Smooth muscle cell (in vitro differentiated cells): ENCODE results near the gene NPTN. TPM values are rescaled to one million over a fixed set of nuclear protein-coding genes. Genes with fewer than 3 reads are reported as not detected.

Source experiments
- DNase-seq: peaks from one replicate; lab custom pipeline; 2025; ENCODE audit not compliant: unreplicated experiment; lab: John Stamatoyannopoulos, UW
- H2AFZ ChIP-seq: fragments of 200-600 bp; sonication (generic); 2 replicates; pipeline ENCODE4 v1.6.0; 2016; ENCODE audit warnings: antibody characterized with exemption, low read depth, mild to moderate bottlenecking
- H3F3A ChIP-seq: fragments of 200-600 bp; sonication (generic); 2 replicates; pipeline ENCODE4 v1.6.0; 2017; ENCODE audit warnings: antibody characterized with exemption, low read depth
- H3K27ac ChIP-seq: fragments of 200-600 bp; sonication (generic); 2 replicates; pipeline ENCODE4 v1.5.1; 2016; ENCODE audit warnings: low read depth, mild to moderate bottlenecking
- H3K27me3 ChIP-seq: fragments of 200-600 bp; sonication (generic); 2 replicates; pipeline ENCODE4 v1.6.1; 2016; ENCODE audit warnings: low read depth, mild to moderate bottlenecking
- H3K36me3 ChIP-seq: fragments of 200-600 bp; sonication (generic); 2 replicates; pipeline ENCODE4 v1.5.1; 2016; ENCODE audit warnings: low read depth
- H3K4me1 ChIP-seq: fragments of 200-600 bp; sonication (generic); 2 replicates; pipeline ENCODE4 v1.5.1; 2016; ENCODE audit warnings: low read depth
- H3K4me2 ChIP-seq: fragments of 200-600 bp; sonication (generic); 2 replicates; pipeline ENCODE4 v1.6.0; 2016; ENCODE audit warnings: mild to moderate bottlenecking
- H3K4me3 ChIP-seq: fragments of 200-600 bp; sonication (generic); 2 replicates; pipeline ENCODE4 v1.5.1; 2016; ENCODE audit warnings: mild to moderate bottlenecking
- H3K79me2 ChIP-seq: fragments of 200-600 bp; sonication (generic); 2 replicates; pipeline ENCODE4 v1.6.0; 2016; ENCODE audit warnings: low read depth, mild to moderate bottlenecking
- H3K9ac ChIP-seq: fragments of 200-600 bp; sonication (generic); 2 replicates; pipeline ENCODE4 v1.6.0; 2016; ENCODE audit warnings: low read depth
- H3K9me3 ChIP-seq: fragments of 200-600 bp; sonication (generic); replicated peaks from 2 replicates; pipeline ENCODE4 v1.5.1; 2016; ENCODE audit warnings: low read depth
- H4K20me1 ChIP-seq: fragments of 200-600 bp; sonication (generic); 2 replicates; pipeline ENCODE4 v1.6.0; 2016; ENCODE audit warnings: low read depth
- CTCF ChIP-seq: fragments of 200-600 bp; sonication (generic); IDR thresholded peaks from 2 replicates; pipeline ENCODE4 v1.5.1; 2017; ENCODE audit warnings: borderline replicate concordance, mild to moderate bottlenecking, antibody characterized with exemption; ENCODE audit not compliant: insufficient read depth, poor library complexity, severe bottlenecking
- WGBS: methylation state at CpG from one replicate; pipeline ENCODE4 v1.1.7; 2016; ENCODE audit warnings: low lambda C conversion rate; 5-methylcytosine and 5-hydroxymethylcytosine counted together
- polyA plus RNA-seq: library from polyadenylated mRNA; unstranded; fragments of >200 nt; fragmentation: Nextera tagmentation; extraction: Ambion mirVana; gene quantifications from 2 replicates; pipeline ENCODE4 v1.2.1, GENCODE V29; 2016
- total RNA-seq: library from RNA; depleted of rRNA; stranded (reverse); fragments of >200 nt; gene quantifications from 2 replicates; pipeline ENCODE4 v1.2.3, GENCODE V29; 2014

NPTN gene
- total and polyA plus RNA-seq, 2 experiments from 2014 or later, result 153 to 215 TPM

GRCh38 chr15:73585871-73586654 is 47.1 kb downstream of the NPTN start:
- Histone ChIP-seq H3K4me1 (no peaks in the 10 kb centered on the region), H3K27me3 (no peaks in the 10 kb centered on the region), H3K79me2 (peaks cover 53% of the 10 kb centered on the region), H4K20me1 (peaks cover 100% of the 10 kb centered on the region), H2AFZ (no peak overlapping the region), H3K27ac (no peak overlapping the region), H3K9ac (no peak overlapping the region), H3K9me3 (no peaks in the 10 kb centered on the region), H3F3A (no peaks in the 10 kb centered on the region), H3K36me3 (peaks cover 10% of the 10 kb centered on the region), H3K4me2 (no peak overlapping the region), H3K4me3 (no peak overlapping the region)
- 96% methylated on average over 5 of the region's 5 CpGs for WGBS
- no peak for DNase-seq
- TF ChIP-seq CTCF, result no peak

GRCh38 chr15:73584699-73585420 is 48.3 kb downstream of the NPTN start:
- Histone ChIP-seq H3K9ac (no peak overlapping the region), H3K4me2 (no peak overlapping the region), H3K9me3 (no peaks in the 10 kb centered on the region), H3K79me2 (peaks cover 41% of the 10 kb centered on the region), H3K27me3 (no peaks in the 10 kb centered on the region), H4K20me1 (peaks cover 97% of the 10 kb centered on the region), H2AFZ (no peak overlapping the region), H3K27ac (peak overlapping the region; percentile 33), H3F3A (no peaks in the 10 kb centered on the region), H3K36me3 (peaks cover 10% of the 10 kb centered on the region), H3K4me1 (no peaks in the 10 kb centered on the region), H3K4me3 (no peak overlapping the region)
- no peak for DNase-seq
- TF ChIP-seq CTCF, result no peak
- WGBS, result 47% methylated on average over 5 of the region's 5 CpGs

- no peaks in the 10 kb centered on the region for H3F3A ChIP-seq
- peaks cover 94% of the 10 kb centered on the region for H4K20me1 ChIP-seq
- no peaks in the 10 kb centered on the region for H3K4me1 ChIP-seq
- H3K4me3 ChIP-seq, result no peak overlapping the region
- no peak for TF ChIP-seq CTCF
- peaks cover 27% of the 10 kb centered on the region for H3K79me2 ChIP-seq
- H3K9me3 ChIP-seq, result no peaks in the 10 kb centered on the region
- DNase-seq, result no peak
- H3K27ac ChIP-seq, result no peak overlapping the region
- no peak overlapping the region for H2AFZ ChIP-seq
- H3K9ac ChIP-seq, result no peak overlapping the region
- 94% methylated on average over 3 of the region's 3 CpGs for WGBS
- no peak overlapping the region for H3K4me2 ChIP-seq
- H3K27me3 ChIP-seq, result no peaks in the 10 kb centered on the region
- peaks cover 5% of the 10 kb centered on the region for H3K36me3 ChIP-seq
Observed at GRCh38 chr15:73583544-73583943, 49.6 kb downstream of the NPTN start.
